Heart left ventricle (tissue), 16 donors: ENCODE measurements around the gene THADA. TPM values are rescaled to one million over a fixed set of nuclear protein-coding genes. Genes with fewer than 3 reads are reported as not detected.

Experiments
- ATAC-seq, 4 donors: fragments of 200-7000 bp; cut with Tn5 transposase; one replicate each; pipeline ENCODE4 v1.9.1; 2020 to 2022; ENCODE audit warnings: moderate library complexity in 4 of 4, mild to moderate bottlenecking in 3 of 4, moderate number of reproducible peaks in 1 of 4
- DNase-seq, 5 donors: peaks; one replicate each; pipeline ENCODE4 v3.0.0-alpha.2; 2020
- H3K27ac ChIP-seq, 12 donors: fragments of 200-600 bp; sonication (generic) in 4 of 12; one replicate each; pipeline versions ENCODE4 v1.5.0 to v1.8.0; 2016 to 2022; ENCODE audit warnings: mild to moderate bottlenecking in 2 of 12
- H3K27me3 ChIP-seq, 9 donors: fragments of 200-600 bp; sonication (generic) in 2 of 9; one replicate each; pipeline versions ENCODE4 v1.5.1 to v1.8.0; 2016 to 2022; ENCODE audit warnings: mild to moderate bottlenecking in 3 of 9
- H3K36me3 ChIP-seq, 9 donors: fragments of 200-600 bp; sonication (generic) in 2 of 9; one replicate each; pipeline versions ENCODE4 v1.5.0 to v1.8.0; 2018 to 2022; ENCODE audit warnings: mild to moderate bottlenecking in 2 of 9
- H3K4me1 ChIP-seq, 12 donors: fragments of 200-600 bp; sonication (generic) in 4 of 12; one replicate each; pipeline versions ENCODE4 v1.5.0 to v1.8.0; 2016 to 2022; ENCODE audit warnings: mild to moderate bottlenecking in 3 of 12
- H3K4me3 ChIP-seq, 12 donors: fragments of 200-600 bp; sonication (generic) in 4 of 12; one replicate each; pipeline versions ENCODE4 v1.5.0 to v1.8.0; 2017 to 2022; ENCODE audit warnings: mild to moderate bottlenecking in 9 of 12, moderate library complexity in 4 of 12
- H3K9me3 ChIP-seq, 12 donors: fragments of 200-600 bp; sonication (generic) in 4 of 12; one replicate each; pipeline versions ENCODE4 v1.5.0 to v1.8.0; 2016 to 2022; ENCODE audit warnings: mild to moderate bottlenecking in 1 of 12
- POLR2A ChIP-seq, 2 donors: fragments of 450-650 bp; IDR thresholded peaks; one replicate each; pipeline ENCODE4 v1.6.1; 2017; ENCODE audit warnings: antibody characterized with exemption in 2 of 2, mild to moderate bottlenecking in 2 of 2, moderate library complexity in 2 of 2
- WGBS, 4 donors: extraction: QIAGEN DNeasy Blood & Tissue Kit in 2 of 4; methylation state at CpG; one replicate each; pipeline versions ENCODE4 v1.1.5 to v1.1.7; 2013 to 2018; 5-methylcytosine and 5-hydroxymethylcytosine counted together
- intact Hi-C, 10 donors: fragments of 100-400 bp; cut with DNase I; formaldehyde crosslinking; loops; one replicate each; pipeline versions ENCODE4 v1.11.1 to v1.14.2; 2022
- polyA plus RNA-seq, 2 donors: library from polyadenylated mRNA; stranded (reverse); fragments of 200-250 nt; gene quantifications; one replicate each; pipeline ENCODE4 v1.2.3, GENCODE V29; 2013
- total RNA-seq, 9 donors: library from RNA; depleted of rRNA in 2 of 9; stranded (reverse); fragments of >200 nt in 2 of 9; fragmentation: NEBNext Ultra II Directional in 3 of 9; extraction: Animal tissue kit (Norgen Biotek cat#: 25700) in 3 of 9; gene quantifications; one replicate each; pipeline versions ENCODE4 v1.1.0 to v1.2.4, GENCODE V29; 2016 to 2023
- TF ChIP-seq, protein P1 (sequence below), 12 donors: fragments of 200-600 bp; sonication (generic) in 4 of 12; IDR thresholded peaks; one replicate each; pipeline versions ENCODE4 v1.5.0 to v1.8.0; 2018 to 2022; ENCODE audit warnings: antibody characterized with exemption in 12 of 12, mild to moderate bottlenecking in 5 of 12
- donor health status: ischemic (EF 13 %, LVEDD 7.1; RV severe dilation, severe dysfunction).
- donor health status: healthy with polysubstance abuse.
- donor health status: DM: no; HTN: yes; CAD: no.
- donor health status: DM: no; HTN: no; CAD: no.
- donor health status: ischemic (EF 25% LVEDD 6.9; RV normal size, moderate dysfunction).
- donor health status: ischemic (EF 25% LVEDD 5.7; RV mildly dilated, moderate dysfunction).
- donor health status: healthy.
- donor health status: DM: yes; HTN: yes; CAD: no.
- donor health status: ischemic (EF 35%, LVEDD 5.7; RV mildly dilated, moderate dysfunction).
- donor health status: nonischemic (EF 11% LVEDD 7.7; RV severe dilation, severe dysfunction).
- donor health status: DM: yes; HTN: yes; CAD: no.
- donor health status: PGD.
- donor health status: ischemic (EF 29% LVEDD 5.4; RV normal size, mild dysfunction).
- donor health status: nonischemic (EF 23%, LVEDD 6.1; RV moderate dilation, normal function).

The THADA gene
- total and polyA plus RNA-seq, 11 donors: 6.8 to 21.4 (median 13.0) TPM

DNA sequence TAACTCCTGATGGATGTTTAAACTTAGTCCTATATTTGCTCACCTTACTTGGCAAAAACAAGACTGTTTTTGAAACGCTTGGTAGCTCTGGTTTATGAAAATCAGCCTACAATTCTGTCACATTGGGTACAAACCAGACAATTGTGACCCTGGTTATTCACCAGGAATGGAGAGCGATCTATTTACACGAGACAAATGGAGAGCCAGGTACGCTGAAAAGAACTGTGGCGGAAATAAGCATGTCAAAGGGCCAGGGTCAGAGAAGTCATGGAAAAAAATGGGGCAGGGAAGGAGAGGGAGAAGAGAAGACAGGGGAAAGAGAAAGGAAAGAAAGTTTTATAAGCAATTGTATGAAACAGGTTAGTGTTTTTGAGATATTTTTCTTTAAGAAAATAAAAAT, 250.0 kb downstream of the THADA start:
- TF ChIP-seq POLR2A (IDR thresholded peaks at IDR 0.05): no peak
- TF ChIP-seq, protein P1, sequence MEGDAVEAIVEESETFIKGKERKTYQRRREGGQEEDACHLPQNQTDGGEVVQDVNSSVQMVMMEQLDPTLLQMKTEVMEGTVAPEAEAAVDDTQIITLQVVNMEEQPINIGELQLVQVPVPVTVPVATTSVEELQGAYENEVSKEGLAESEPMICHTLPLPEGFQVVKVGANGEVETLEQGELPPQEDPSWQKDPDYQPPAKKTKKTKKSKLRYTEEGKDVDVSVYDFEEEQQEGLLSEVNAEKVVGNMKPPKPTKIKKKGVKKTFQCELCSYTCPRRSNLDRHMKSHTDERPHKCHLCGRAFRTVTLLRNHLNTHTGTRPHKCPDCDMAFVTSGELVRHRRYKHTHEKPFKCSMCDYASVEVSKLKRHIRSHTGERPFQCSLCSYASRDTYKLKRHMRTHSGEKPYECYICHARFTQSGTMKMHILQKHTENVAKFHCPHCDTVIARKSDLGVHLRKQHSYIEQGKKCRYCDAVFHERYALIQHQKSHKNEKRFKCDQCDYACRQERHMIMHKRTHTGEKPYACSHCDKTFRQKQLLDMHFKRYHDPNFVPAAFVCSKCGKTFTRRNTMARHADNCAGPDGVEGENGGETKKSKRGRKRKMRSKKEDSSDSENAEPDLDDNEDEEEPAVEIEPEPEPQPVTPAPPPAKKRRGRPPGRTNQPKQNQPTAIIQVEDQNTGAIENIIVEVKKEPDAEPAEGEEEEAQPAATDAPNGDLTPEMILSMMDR (IDR thresholded peaks at IDR 0.05): no peak
- WGBS, 4 donors: 91 to 95% (median 93%) methylated on average over 5 of the region's 5 CpGs
- intact Hi-C loops: loop anchor here in 3 of 10 donors (5.0 to 10.0 kb wide), 3 partner anchors 59 to 119 kb away; no protein-coding TSS in a partner anchor
- ATAC-seq (no peak), DNase-seq (no peak)
- peaks cover 0 to 7% (median 0%) of the 10 kb centered on the region in 9 donors for H3K36me3 ChIP-seq
- no peaks in the 10 kb centered on the region for H3K9me3 ChIP-seq
- peaks cover 17 to 99% (median 79%) of the 10 kb centered on the region in 12 donors for H3K4me1 ChIP-seq
- no peak overlapping the region for H3K4me3 ChIP-seq
- H3K27me3 ChIP-seq: no peaks in the 10 kb centered on the region
- H3K27ac ChIP-seq: peak overlapping the region; percentile 47 to 88 (median 82)

DNA sequence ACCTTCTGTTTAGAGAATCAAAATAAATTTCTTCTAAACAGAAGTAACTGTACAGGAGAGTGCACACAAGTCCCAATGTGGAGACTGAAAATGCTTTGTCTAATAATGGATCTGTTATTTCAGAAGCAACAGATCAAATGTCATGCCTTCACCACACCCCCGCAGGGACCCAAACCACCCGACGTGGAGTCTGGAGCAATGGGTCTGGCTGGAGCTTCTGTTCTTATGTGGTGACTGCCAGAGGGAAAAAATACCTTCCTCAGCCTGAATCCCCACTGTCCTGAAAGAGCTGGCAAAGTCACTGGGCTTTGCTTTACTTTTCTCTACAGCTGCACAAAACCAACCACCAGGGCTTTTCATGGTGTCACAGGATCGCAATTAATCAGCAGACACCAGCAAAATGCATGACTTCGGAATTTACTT, 250.4 kb downstream of the THADA start:
- TF ChIP-seq POLR2A (IDR thresholded peaks at IDR 0.05): no peak
- TF ChIP-seq, protein P1 (IDR thresholded peaks at IDR 0.05): peak in 3 of 12 donors; percentile 5 to 32 (median 17)
- intact Hi-C loops: loop anchor here in 3 of 10 donors (5.0 to 10.0 kb wide), 3 partner anchors 59 to 119 kb away; no protein-coding TSS in a partner anchor
- peak in 3 of 5 donors; percentile 19 to 57 (median 43) for DNase-seq
- H3K4me1 ChIP-seq: peaks cover 17 to 99% (median 80%) of the 10 kb centered on the region in 12 donors
- 35 to 42% (median 40%) methylated on average over 5 of the region's 5 CpGs for WGBS, 4 donors
- no peak overlapping the region for H3K4me3 ChIP-seq
- ATAC-seq: peak; percentile 10 to 63 (median 36)
- H3K36me3 ChIP-seq: peaks cover 0 to 7% (median 0%) of the 10 kb centered on the region in 9 donors
- peak overlapping the region; percentile 47 to 88 (median 82) for H3K27ac ChIP-seq
- H3K27me3 ChIP-seq: no peaks in the 10 kb centered on the region
- H3K9me3 ChIP-seq: no peaks in the 10 kb centered on the region

DNA sequence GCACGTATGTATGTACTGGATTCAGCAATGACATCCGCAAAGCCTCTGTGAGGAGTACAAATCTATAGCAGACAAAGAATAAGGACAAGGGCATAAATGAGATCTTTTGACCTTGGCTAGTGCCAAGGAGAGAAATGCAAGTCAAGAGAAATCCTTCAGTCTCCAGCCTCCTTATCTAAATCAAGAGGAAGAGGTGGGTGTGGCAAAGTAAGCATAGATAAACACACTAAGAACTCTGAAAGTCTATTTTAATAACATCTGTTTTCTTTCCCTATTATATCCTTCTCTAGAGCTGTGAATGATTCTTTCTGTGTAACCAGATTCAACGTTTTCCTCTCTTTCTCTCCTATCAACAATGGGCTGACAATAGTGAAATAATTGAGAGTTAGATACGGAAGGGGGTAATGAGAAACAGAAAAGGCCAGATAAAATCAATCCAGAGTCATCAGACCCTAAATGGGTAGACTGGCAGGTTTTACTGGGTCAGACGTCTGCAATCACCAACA, 250.9 kb downstream of the THADA start:
- intact Hi-C loops: loop anchor here in 3 of 10 donors (5.0 to 10.0 kb wide), 3 partner anchors 60 to 120 kb away; no protein-coding TSS in a partner anchor
- peak in 2 of 4 donors; percentile 9 to 14 for ATAC-seq
- no peak for TF ChIP-seq POLR2A (IDR thresholded peaks at IDR 0.05)
- TF ChIP-seq, protein P1 (IDR thresholded peaks at IDR 0.05): no peak
- Histone ChIP-seq H3K36me3 (peaks cover 0 to 7% (median 0%) of the 10 kb centered on the region in 9 donors), H3K4me3 (no peak overlapping the region), H3K4me1 (peaks cover 17 to 99% (median 82%) of the 10 kb centered on the region in 12 donors), H3K27me3 (no peaks in the 10 kb centered on the region), H3K27ac (peak overlapping the region; percentile 66 to 88 (median 82)), H3K9me3 (no peaks in the 10 kb centered on the region)
- peak in 1 of 5 donors; percentile 4 for DNase-seq
- WGBS, 4 donors: 23 to 37% (median 30%) methylated on average over 5 of the region's 5 CpGs

DNA sequence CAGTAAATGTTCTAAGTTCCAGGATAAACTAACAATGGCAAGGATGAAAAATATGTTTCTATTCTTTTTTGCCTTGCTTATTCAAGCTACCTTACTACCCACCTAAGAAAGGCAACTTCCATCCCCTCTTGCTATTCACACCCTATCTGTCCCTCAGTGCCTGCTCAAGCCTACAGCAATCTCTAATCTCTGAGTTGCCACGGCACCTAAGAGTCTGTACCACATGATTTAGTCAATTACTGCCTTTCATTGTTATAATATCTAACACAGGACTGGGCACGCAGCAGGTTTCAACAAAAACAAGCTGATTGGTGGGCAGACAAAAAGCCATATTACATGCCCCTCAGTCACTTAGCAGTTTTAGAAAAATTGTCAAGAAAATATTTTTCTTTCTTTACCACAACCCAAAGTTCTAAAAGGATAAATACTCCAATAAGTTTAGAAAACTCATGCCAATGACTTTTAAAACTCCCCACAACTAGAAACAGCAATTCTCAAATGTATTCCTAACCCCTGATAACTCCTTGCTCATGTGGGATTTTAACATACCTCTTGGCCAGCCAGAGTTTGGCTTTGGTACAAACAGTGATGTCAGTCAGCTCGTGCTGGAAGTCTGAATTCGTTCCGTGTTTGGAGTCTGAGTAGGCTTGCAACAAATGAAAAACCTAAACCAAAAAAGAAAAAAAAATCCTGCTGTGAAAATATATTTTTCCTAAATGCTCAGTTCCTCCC, 252.1 kb downstream of the THADA start:
- TF ChIP-seq, protein P1 (IDR thresholded peaks at IDR 0.05): no peak
- TF ChIP-seq POLR2A (IDR thresholded peaks at IDR 0.05): no peak
- Histone ChIP-seq H3K4me3 (no peak overlapping the region), H3K4me1 (peaks cover 17 to 89% (median 76%) of the 10 kb centered on the region in 12 donors), H3K27me3 (no peaks in the 10 kb centered on the region), H3K36me3 (peaks cover 0 to 7% (median 0%) of the 10 kb centered on the region in 9 donors), H3K9me3 (no peaks in the 10 kb centered on the region), H3K27ac (peak overlapping the region; percentile 66 to 88 (median 82))
- WGBS, 4 donors: 14 to 17% (median 15%) methylated on average over 5 of the region's 5 CpGs
- DNase-seq: peak in 4 of 5 donors; percentile 84 to 85 (median 84)
- peak; percentile 59 to 81 (median 72) for ATAC-seq
- intact Hi-C loops: loop anchor here in 2 of 10 donors (10.0 kb wide), 2 partner anchors 61 to 121 kb away; no protein-coding TSS in a partner anchor
